HUES48 (cell line): ENCODE results near the gene OSBPL1A.

Experiments used
- H3K27ac ChIP-seq: one replicate; pipeline ENCODE4 v1.7.0; 2013; ENCODE audit warnings: low read depth, low read length, inconsistent platforms
- H3K27me3 ChIP-seq: 2 replicates; pipeline ENCODE4 v1.6.1; 2013; ENCODE audit warnings: mild to moderate bottlenecking, low read length; ENCODE audit not compliant: control insufficient read depth, insufficient read depth
- H3K36me3 ChIP-seq: 2 replicates; pipeline ENCODE4 v1.6.1; 2013; ENCODE audit warnings: low read length; ENCODE audit not compliant: control insufficient read depth, insufficient read depth
- H3K4me1 ChIP-seq: 2 replicates; pipeline ENCODE4 v1.6.1; 2013; ENCODE audit warnings: mild to moderate bottlenecking, low read length; ENCODE audit not compliant: control insufficient read depth, insufficient read depth
- H3K4me3 ChIP-seq: 2 replicates; pipeline ENCODE4 v1.5.1; 2013; ENCODE audit warnings: mild to moderate bottlenecking, low read depth, low read length
- H3K9ac ChIP-seq: 2 replicates; pipeline ENCODE4 v1.6.1; 2013; ENCODE audit warnings: mild to moderate bottlenecking, low read depth, low read length, moderate library complexity
- H3K9me3 ChIP-seq: 2 replicates; pipeline ENCODE4 v1.6.1; 2013; ENCODE audit warnings: low read length; ENCODE audit not compliant: control insufficient read depth, insufficient read depth

OSBPL1A gene

GRCh38 chr18:24220318-24220688 lies 177.3 kb downstream of the OSBPL1A start:
- H3K4me3 ChIP-seq = no peak overlapping the region
- H3K4me1 ChIP-seq = peaks cover 17% of the 10 kb centered on the region
- no peaks in the 10 kb centered on the region for H3K9me3 ChIP-seq
- peaks cover 17% of the 10 kb centered on the region for H3K36me3 ChIP-seq
- H3K27me3 ChIP-seq = no peaks in the 10 kb centered on the region
- H3K27ac ChIP-seq = no peak overlapping the region
- no peak overlapping the region for H3K9ac ChIP-seq

GRCh38 chr18:24219561-24220317 lies 177.9 kb downstream of the OSBPL1A start:
- Histone ChIP-seq H3K27me3 (no peaks in the 10 kb centered on the region), H3K4me1 (peaks cover 19% of the 10 kb centered on the region), H3K4me3 (no peak overlapping the region), H3K9me3 (no peaks in the 10 kb centered on the region), H3K27ac (no peak overlapping the region), H3K36me3 (peaks cover 14% of the 10 kb centered on the region), H3K9ac (no peak overlapping the region)

- no peaks in the 10 kb centered on the region for H3K9me3 ChIP-seq
- no peak overlapping the region for H3K9ac ChIP-seq
- peaks cover 16% of the 10 kb centered on the region for H3K4me1 ChIP-seq
- no peak overlapping the region for H3K4me3 ChIP-seq
- H3K27me3 ChIP-seq = no peaks in the 10 kb centered on the region
- H3K27ac ChIP-seq = no peak overlapping the region
- no peaks in the 10 kb centered on the region; the same call in 1 of the 2 replicates for H3K36me3 ChIP-seq
Observed at GRCh38 chr18:24214913-24215312, 182.7 kb downstream of the OSBPL1A start.

GRCh38 chr18:24214144-24214543 lies 183.5 kb downstream of the OSBPL1A start:
- Histone ChIP-seq H3K36me3 (no peaks in the 10 kb centered on the region), H3K27ac (peak overlapping the region; percentile 17), H3K4me1 (peaks cover 16% of the 10 kb centered on the region), H3K9me3 (no peaks in the 10 kb centered on the region), H3K4me3 (no peak overlapping the region), H3K27me3 (no peaks in the 10 kb centered on the region), H3K9ac (no peak overlapping the region)

DNA sequence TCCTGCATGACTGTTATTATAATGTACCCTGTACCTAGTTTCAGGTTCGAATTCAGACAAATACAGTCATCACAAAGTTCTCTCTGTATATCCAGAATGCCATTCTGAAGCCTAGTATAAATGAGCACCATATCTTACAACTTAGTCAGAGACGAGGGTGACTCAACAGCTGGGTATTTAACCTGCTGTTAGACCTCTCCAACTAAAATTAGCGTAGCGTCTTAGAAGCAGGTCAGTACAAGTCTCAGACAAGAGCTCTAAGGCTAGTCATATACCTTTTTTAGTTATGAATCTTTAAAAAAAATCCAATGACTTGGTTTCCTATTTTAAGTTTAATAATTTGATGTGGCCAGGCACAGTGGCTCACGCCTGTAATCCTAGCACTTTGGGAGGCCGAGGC lies 184.7 kb downstream of the OSBPL1A start:
- Histone ChIP-seq H3K36me3 (no peaks in the 10 kb centered on the region), H3K4me3 (no peak overlapping the region), H3K27ac (no peak overlapping the region), H3K9ac (no peak overlapping the region), H3K4me1 (peaks cover 28% of the 10 kb centered on the region), H3K9me3 (no peaks in the 10 kb centered on the region), H3K27me3 (no peaks in the 10 kb centered on the region)

GRCh38 chr18:24209558-24209957 lies 188.1 kb downstream of the OSBPL1A start:
- no peaks in the 10 kb centered on the region for H3K36me3 ChIP-seq
- H3K4me1 ChIP-seq = peaks cover 25% of the 10 kb centered on the region
- no peak overlapping the region for H3K9ac ChIP-seq
- no peaks in the 10 kb centered on the region for H3K9me3 ChIP-seq
- no peak overlapping the region for H3K27ac ChIP-seq
- no peaks in the 10 kb centered on the region for H3K27me3 ChIP-seq
- H3K4me3 ChIP-seq = no peak overlapping the region

DNA sequence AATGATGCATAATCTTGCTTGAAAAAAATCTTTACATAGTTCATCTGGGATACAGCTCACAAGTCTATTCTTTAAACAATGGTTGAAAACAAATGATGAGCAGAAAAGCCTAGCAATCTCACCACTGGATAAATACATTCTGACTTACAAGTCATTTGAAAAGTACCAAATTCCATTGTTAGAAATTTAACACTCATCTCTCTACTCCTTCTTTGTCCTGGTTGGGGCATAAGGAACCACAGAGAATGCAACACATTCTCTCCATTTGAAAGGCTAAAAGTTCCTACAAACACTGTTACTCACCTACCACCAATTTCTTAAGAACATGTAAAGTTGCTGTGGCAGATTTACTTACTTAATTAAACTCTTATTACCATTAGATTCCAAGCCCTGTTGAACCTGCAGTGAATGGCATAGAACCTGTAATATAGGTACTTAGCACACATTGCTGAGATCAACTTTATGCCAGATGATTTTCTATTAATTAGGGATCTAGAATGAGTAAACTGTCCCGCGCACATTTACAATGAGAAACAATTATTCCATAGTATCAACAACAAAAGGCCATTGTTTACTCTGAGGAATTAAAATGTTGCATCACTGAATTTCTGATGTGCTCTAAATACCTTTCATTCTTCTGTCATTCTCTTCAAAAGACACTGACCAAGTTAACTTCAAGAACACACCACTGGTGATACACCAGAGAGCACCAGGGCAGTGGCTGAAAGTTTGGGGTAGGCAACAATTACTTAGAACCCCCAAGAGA lies 189.2 kb downstream of the OSBPL1A start:
- Histone ChIP-seq H3K27ac (peak overlapping the region; percentile 40), H3K4me3 (no peak overlapping the region; the same call in 1 of the 2 replicates), H3K4me1 (peaks cover 16% of the 10 kb centered on the region), H3K27me3 (no peaks in the 10 kb centered on the region), H3K9ac (no peak overlapping the region), H3K9me3 (no peaks in the 10 kb centered on the region), H3K36me3 (no peaks in the 10 kb centered on the region)

GRCh38 chr18:24204904-24205303 lies 192.7 kb downstream of the OSBPL1A start:
- Histone ChIP-seq H3K27me3 (no peaks in the 10 kb centered on the region), H3K4me1 (peaks cover 19% of the 10 kb centered on the region), H3K9me3 (no peaks in the 10 kb centered on the region), H3K4me3 (no peak overlapping the region), H3K9ac (no peak overlapping the region), H3K27ac (no peak overlapping the region), H3K36me3 (no peaks in the 10 kb centered on the region)

DNA sequence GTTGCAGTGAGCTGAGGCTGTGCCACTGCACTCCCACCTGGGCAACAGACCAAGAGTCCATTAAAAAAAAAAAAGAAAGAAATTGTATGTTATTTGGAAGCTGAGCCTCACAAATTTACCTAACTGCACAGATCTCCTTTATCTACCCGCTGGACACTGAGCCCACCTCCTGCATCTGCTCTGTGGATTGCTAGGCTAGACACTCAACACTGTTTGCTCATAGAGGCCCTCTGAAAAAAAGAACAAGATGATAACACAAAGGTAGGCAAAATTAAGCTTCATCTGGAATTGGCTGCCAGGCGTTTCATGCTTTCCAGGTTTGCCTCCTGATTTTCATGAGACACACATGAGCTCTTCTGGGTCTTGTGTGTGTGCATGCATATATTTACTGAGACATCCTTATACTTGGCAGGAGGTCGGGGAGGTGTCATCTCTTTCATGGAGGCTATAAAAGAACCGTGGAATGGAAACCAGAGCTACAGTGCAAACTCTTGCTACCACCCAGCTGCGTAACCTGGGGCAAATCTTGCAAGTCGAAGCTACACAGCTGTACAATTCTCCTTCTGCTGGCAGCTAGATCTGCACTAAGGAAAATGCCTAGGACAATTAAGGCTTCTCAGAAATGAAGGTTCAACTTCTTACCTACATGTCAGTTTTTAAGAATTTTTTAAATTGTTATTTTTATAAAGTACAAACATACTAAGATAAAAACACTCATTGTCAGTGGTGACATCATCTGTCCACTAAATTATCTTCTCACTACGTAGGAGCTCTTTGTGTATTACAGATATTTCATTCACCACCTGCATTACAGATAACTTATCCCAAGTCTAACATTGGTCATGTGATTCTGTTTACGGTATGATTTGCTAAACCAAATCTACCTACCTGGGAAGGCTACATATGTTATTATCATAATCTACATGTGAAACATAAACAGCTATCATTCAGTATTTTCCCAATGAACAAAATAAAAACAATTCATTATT lies 195.6 kb downstream of the OSBPL1A start:
- Histone ChIP-seq H3K9ac (no peak overlapping the region), H3K27ac (no peak overlapping the region), H3K9me3 (no peaks in the 10 kb centered on the region), H3K36me3 (no peaks in the 10 kb centered on the region), H3K4me1 (peaks cover 7% of the 10 kb centered on the region; the same call in 1 of the 2 replicates), H3K27me3 (no peaks in the 10 kb centered on the region), H3K4me3 (no peak overlapping the region)

DNA sequence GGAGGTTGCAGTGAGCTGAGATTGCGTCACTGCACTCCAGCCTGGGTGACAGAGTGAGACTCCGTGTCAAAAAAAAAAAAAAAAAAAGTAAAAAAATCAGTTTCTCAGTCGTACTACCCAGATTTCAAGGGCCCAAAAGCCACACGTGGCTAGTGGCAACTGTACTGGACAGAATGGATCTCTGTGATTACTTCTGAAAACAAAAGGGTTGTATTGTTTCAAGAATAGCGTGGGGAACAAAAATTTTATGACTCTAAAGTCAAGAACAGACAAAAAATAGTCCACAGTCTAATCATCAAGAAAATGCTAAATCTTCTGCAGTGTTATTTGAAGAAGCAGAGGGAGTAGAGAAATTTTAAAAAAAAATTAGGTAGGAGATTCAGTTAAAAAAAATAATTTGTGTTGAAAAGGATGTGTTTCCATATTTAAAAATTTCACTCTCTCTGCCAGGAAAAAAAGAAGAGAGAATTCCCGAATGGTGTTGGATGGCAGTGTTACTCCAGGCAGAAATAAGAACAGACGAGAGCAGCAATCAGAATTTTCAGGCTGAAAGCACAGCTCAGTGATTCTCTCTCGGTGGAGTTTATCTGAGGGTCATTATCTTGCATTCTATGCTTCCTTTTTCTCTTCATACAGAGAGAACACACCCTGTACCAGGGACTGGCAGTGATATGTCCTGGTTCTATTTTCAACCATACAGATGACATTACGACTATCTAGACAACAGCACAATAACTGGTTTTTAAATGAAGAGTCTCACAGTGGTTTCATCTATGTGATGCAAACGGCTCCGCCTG lies 196.9 kb downstream of the OSBPL1A start:
- no peak overlapping the region for H3K4me3 ChIP-seq
- H3K27me3 ChIP-seq = no peaks in the 10 kb centered on the region
- H3K36me3 ChIP-seq = 0 out of 2 replicates have a peak, but pooled peaks cover under 1% of the 10 kb centered on the region
- H3K27ac ChIP-seq = no peak overlapping the region
- 0 out of 2 replicates have a peak overlapping the region, but pooled peaks have one; percentile 36 for H3K9ac ChIP-seq
- peaks cover 7% of the 10 kb centered on the region; the same call in 1 of the 2 replicates for H3K4me1 ChIP-seq
- no peaks in the 10 kb centered on the region for H3K9me3 ChIP-seq
